MM.1S (cell line): ENCODE measurements around the gene ASB5.

Experiments
- EZH2 ChIP-seq: fragments of 300-600 bp; sonication (generic); optimal IDR thresholded peaks from 2 replicates; pipeline ENCODE3; 2017; ENCODE audit warnings: low read depth, mild to moderate bottlenecking, antibody characterized with exemption, low read length, mixed read lengths
- EZH2phosphoT487 ChIP-seq: fragments of 300-600 bp; sonication (generic); IDR thresholded peaks from 2 replicates; pipeline ENCODE4 v1.6.1; 2018; ENCODE audit warnings: antibody characterized with exemption, low read length
- TF ChIP-seq, protein P1 (sequence below): fragments of 300-600 bp; sonication (generic); IDR thresholded peaks from 2 replicates; pipeline ENCODE4 v1.5.1; 2016; ENCODE audit warnings: antibody characterized with exemption, low read length, mixed read lengths

- TF ChIP-seq, protein P1, sequence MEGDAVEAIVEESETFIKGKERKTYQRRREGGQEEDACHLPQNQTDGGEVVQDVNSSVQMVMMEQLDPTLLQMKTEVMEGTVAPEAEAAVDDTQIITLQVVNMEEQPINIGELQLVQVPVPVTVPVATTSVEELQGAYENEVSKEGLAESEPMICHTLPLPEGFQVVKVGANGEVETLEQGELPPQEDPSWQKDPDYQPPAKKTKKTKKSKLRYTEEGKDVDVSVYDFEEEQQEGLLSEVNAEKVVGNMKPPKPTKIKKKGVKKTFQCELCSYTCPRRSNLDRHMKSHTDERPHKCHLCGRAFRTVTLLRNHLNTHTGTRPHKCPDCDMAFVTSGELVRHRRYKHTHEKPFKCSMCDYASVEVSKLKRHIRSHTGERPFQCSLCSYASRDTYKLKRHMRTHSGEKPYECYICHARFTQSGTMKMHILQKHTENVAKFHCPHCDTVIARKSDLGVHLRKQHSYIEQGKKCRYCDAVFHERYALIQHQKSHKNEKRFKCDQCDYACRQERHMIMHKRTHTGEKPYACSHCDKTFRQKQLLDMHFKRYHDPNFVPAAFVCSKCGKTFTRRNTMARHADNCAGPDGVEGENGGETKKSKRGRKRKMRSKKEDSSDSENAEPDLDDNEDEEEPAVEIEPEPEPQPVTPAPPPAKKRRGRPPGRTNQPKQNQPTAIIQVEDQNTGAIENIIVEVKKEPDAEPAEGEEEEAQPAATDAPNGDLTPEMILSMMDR = no peak
- no peak for TF ChIP-seq EZH2
- TF ChIP-seq EZH2phosphoT487 = no peak
These were observed 30.2 kb downstream of the ASB5 start for GRCh38 chr4:176238826-176239225.
